ENCODE data around the gene CAD. TPM values are rescaled to one million over a fixed set of nuclear protein-coding genes. Genes with fewer than 3 reads are reported as not detected.

The CAD gene
- total RNA-seq, 1 donor from 2014 or later = 51.2 TPM

DNA sequence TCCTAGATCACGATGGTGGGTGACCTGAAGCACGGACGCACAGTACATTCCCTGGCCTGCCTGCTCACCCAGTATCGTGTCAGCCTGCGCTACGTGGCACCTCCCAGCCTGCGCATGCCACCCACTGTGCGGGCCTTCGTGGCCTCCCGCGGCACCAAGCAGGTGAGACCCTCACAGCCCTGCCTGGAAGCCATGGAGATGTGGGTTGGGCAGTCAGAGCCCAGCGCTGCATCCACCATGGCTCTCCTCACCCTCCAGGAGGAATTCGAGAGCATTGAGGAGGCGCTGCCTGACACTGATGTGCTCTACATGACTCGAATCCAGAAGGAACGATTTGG, 25.4 kb downstream of the CAD start:
- Mint-ChIP-seq H3K4me1 (ENCODE audit: low read depth, unreplicated experiment) (no peaks in the 10 kb centered on the region), H3K27ac (ENCODE audit: unreplicated experiment) (no peak overlapping the region), H3K9me3 (ENCODE audit: unreplicated experiment) (no peaks in the 10 kb centered on the region), H3K36me3 (ENCODE audit: low read depth, unreplicated experiment) (peaks cover 30% of the 10 kb centered on the region), H3K27me3 (ENCODE audit: low read depth, unreplicated experiment) (peaks cover 2% of the 10 kb centered on the region), H3K4me3 (ENCODE audit: unreplicated experiment) (no peak overlapping the region)
- H3K4me3 ChIP-seq (ENCODE audit: insufficient read depth, low read depth, low read length) = no peak overlapping the region
- no peak overlapping the region for H2AFZ ChIP-seq (ENCODE audit: low read depth, low read length)
- no peaks in the 10 kb centered on the region for H3K4me1 ChIP-seq (ENCODE audit: insufficient read depth, low read length)
- TF ChIP-seq EZH2 (IDR thresholded peaks at IDR 0.05; ENCODE audit: insufficient read depth, low read length) = no peak
- TF ChIP-seq, protein P1, sequence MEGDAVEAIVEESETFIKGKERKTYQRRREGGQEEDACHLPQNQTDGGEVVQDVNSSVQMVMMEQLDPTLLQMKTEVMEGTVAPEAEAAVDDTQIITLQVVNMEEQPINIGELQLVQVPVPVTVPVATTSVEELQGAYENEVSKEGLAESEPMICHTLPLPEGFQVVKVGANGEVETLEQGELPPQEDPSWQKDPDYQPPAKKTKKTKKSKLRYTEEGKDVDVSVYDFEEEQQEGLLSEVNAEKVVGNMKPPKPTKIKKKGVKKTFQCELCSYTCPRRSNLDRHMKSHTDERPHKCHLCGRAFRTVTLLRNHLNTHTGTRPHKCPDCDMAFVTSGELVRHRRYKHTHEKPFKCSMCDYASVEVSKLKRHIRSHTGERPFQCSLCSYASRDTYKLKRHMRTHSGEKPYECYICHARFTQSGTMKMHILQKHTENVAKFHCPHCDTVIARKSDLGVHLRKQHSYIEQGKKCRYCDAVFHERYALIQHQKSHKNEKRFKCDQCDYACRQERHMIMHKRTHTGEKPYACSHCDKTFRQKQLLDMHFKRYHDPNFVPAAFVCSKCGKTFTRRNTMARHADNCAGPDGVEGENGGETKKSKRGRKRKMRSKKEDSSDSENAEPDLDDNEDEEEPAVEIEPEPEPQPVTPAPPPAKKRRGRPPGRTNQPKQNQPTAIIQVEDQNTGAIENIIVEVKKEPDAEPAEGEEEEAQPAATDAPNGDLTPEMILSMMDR (IDR thresholded peaks at IDR 0.05; ENCODE audit: insufficient read depth, low read depth, low read length) = no peak
- FAIRE-seq (no peak), DNase-seq (ENCODE audit: low read depth) (no peak)
- no peak overlapping the region for H3K4me2 ChIP-seq (ENCODE audit: low read length)
- H3K79me2 ChIP-seq (ENCODE audit: insufficient read depth, low read length) = no peaks in the 10 kb centered on the region
- H3K9ac ChIP-seq (ENCODE audit: low read length) = no peak overlapping the region
- no peak overlapping the region for H3K27ac ChIP-seq (ENCODE audit: low read depth, low read length)
- peaks cover 10% of the 10 kb centered on the region for H4K20me1 ChIP-seq (ENCODE audit: insufficient read depth, low read length)
- H3K9me3 ChIP-seq (ENCODE audit: insufficient read depth, low read depth, low read length) = no peaks in the 10 kb centered on the region
- peaks cover 44% of the 10 kb centered on the region for H3K36me3 ChIP-seq (ENCODE audit: insufficient read depth, low read length)
- no peaks in the 10 kb centered on the region for H3K27me3 ChIP-seq (ENCODE audit: insufficient read depth, low read length)

DNA sequence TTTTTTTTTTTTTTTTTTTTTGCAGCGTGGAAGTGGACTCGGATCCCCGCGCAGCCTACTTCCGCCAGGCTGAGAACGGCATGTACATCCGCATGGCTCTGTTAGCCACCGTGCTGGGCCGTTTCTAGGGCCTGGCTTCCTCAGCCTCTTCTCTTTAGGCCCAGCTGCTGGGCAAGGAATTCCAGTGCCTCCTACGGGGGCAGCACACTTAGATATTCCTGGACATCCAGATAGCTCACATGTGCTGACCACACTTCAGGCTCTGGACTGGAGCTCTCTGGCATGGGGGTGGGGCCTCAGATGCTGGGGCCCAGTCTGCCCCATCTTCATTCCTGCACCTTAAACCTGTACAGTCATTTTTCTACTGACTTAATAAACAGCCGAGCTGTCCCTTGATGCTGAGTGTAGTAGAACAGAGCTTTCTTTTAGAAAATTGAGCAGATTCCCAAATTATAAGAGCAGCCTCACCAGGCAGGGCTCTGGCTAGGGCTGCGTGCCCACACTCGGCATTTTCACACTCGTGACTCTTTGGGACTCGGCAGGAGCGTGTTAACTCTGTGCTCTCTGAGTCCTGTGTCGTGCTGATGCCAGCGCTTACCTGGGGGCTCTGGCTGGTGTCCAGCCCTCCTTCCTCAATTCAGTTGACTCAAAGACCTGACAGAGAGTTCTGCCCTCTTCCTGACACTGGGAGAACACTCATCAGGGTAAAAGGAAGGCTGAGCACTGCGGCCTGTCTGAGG, 26.4 kb downstream of the CAD start:
- Histone ChIP-seq H4K20me1 (ENCODE audit: insufficient read depth, low read length) (peaks cover 10% of the 10 kb centered on the region), H3K27me3 (ENCODE audit: insufficient read depth, low read length) (no peaks in the 10 kb centered on the region), H3K27ac (ENCODE audit: low read depth, low read length) (no peak overlapping the region), H2AFZ (ENCODE audit: low read depth, low read length) (no peak overlapping the region), H3K9me3 (ENCODE audit: insufficient read depth, low read depth, low read length) (no peaks in the 10 kb centered on the region), H3K4me3 (ENCODE audit: insufficient read depth, low read depth, low read length) (no peak overlapping the region), H3K4me1 (ENCODE audit: insufficient read depth, low read length) (no peaks in the 10 kb centered on the region), H3K4me2 (ENCODE audit: low read length) (no peak overlapping the region), H3K79me2 (ENCODE audit: insufficient read depth, low read length) (no peaks in the 10 kb centered on the region), H3K36me3 (ENCODE audit: insufficient read depth, low read length) (peaks cover 36% of the 10 kb centered on the region), H3K9ac (ENCODE audit: low read length) (no peak overlapping the region)
- no peak overlapping the region for H3K27ac Mint-ChIP-seq (ENCODE audit: unreplicated experiment)
- FAIRE-seq (no peak), DNase-seq (ENCODE audit: low read depth) (no peak)
- no peak overlapping the region for H3K4me3 Mint-ChIP-seq (ENCODE audit: unreplicated experiment)
- H3K27me3 Mint-ChIP-seq (ENCODE audit: low read depth, unreplicated experiment) = peaks cover 9% of the 10 kb centered on the region
- TF ChIP-seq, protein P1 (IDR thresholded peaks at IDR 0.05; ENCODE audit: insufficient read depth, low read depth, low read length) = no peak
- no peak for TF ChIP-seq EZH2 (IDR thresholded peaks at IDR 0.05; ENCODE audit: insufficient read depth, low read length)
- no peaks in the 10 kb centered on the region for H3K4me1 Mint-ChIP-seq (ENCODE audit: low read depth, unreplicated experiment)
- peaks cover 27% of the 10 kb centered on the region for H3K36me3 Mint-ChIP-seq (ENCODE audit: low read depth, unreplicated experiment)
- no peaks in the 10 kb centered on the region for H3K9me3 Mint-ChIP-seq (ENCODE audit: unreplicated experiment)

DNA sequence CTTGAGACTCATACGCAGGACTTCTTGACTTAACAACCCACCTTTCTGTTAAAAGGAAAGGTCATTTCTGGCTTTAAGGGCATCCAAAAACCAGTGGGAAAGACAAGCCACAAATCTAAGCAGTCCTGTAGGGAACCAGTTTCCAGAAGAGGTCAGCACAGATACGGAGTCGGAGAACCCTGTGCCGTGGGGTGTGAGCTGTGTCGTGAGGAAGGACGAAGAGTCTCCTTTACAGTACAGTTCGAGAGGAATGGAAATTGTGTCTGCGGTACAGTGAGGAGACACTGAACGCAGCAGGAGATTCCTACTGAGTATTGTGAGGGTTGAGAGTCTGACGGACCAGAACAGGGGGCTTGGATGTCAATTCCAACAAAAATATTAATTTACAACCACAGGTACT, 27.9 kb downstream of the CAD start:
- no peak for TF ChIP-seq EZH2 (IDR thresholded peaks at IDR 0.05; ENCODE audit: insufficient read depth, low read length)
- TF ChIP-seq, protein P1 (IDR thresholded peaks at IDR 0.05; ENCODE audit: insufficient read depth, low read depth, low read length) = no peak
- peaks cover 10% of the 10 kb centered on the region for H4K20me1 ChIP-seq (ENCODE audit: insufficient read depth, low read length)
- no peak overlapping the region for H3K4me2 ChIP-seq (ENCODE audit: low read length)
- no peaks in the 10 kb centered on the region for H3K27me3 ChIP-seq (ENCODE audit: insufficient read depth, low read length)
- H3K27me3 Mint-ChIP-seq (ENCODE audit: low read depth, unreplicated experiment) = peaks cover 13% of the 10 kb centered on the region
- H3K4me1 Mint-ChIP-seq (ENCODE audit: low read depth, unreplicated experiment) = no peaks in the 10 kb centered on the region
- H3K79me2 ChIP-seq (ENCODE audit: insufficient read depth, low read length) = no peaks in the 10 kb centered on the region
- FAIRE-seq (no peak), DNase-seq (ENCODE audit: low read depth) (no peak)
- no peaks in the 10 kb centered on the region for H3K9me3 Mint-ChIP-seq (ENCODE audit: unreplicated experiment)
- no peak overlapping the region for H3K4me3 Mint-ChIP-seq (ENCODE audit: unreplicated experiment)
- peaks cover 4% of the 10 kb centered on the region for H3K4me1 ChIP-seq (ENCODE audit: insufficient read depth, low read length)
- no peak overlapping the region for H2AFZ ChIP-seq (ENCODE audit: low read depth, low read length)
- H3K27ac ChIP-seq (ENCODE audit: low read depth, low read length) = no peak overlapping the region
- no peaks in the 10 kb centered on the region for H3K9me3 ChIP-seq (ENCODE audit: insufficient read depth, low read depth, low read length)
- peaks cover 30% of the 10 kb centered on the region for H3K36me3 ChIP-seq (ENCODE audit: insufficient read depth, low read length)
- H3K27ac Mint-ChIP-seq (ENCODE audit: unreplicated experiment) = no peak overlapping the region
- H3K4me3 ChIP-seq (ENCODE audit: insufficient read depth, low read depth, low read length) = no peak overlapping the region
- H3K36me3 Mint-ChIP-seq (ENCODE audit: low read depth, unreplicated experiment) = peaks cover 24% of the 10 kb centered on the region
- H3K9ac ChIP-seq (ENCODE audit: low read length) = no peak overlapping the region

All from astrocyte (in vitro differentiated cells and primary cell).